A673 (cell line): ENCODE data around the gene FLYWCH1. TPM values are rescaled to one million over a fixed set of nuclear protein-coding genes. Genes with fewer than 3 reads are reported as not detected.

Source experiments
- BruUV-seq: library from RNA; stranded (reverse); fragments of 400-500 nt; replicated peaks from 2 replicates; lab custom pipeline; 2021; lab: Mats Ljungman, UMichigan
- CTCF ChIA-PET: fragments of 300-600 bp; sonication (Branson Sonifier 250); formaldehyde crosslinking; loops from one replicate; lab custom pipeline; 2022; ENCODE audit warnings: antibody characterized with exemption; lab: Charles Lee
- POLR2A ChIA-PET: fragments of 300-600 bp; sonication (Branson Sonifier 250); formaldehyde crosslinking; loops from one replicate; lab custom pipeline; 2022; ENCODE audit warnings: antibody characterized with exemption; ENCODE audit not compliant: low non-redundant PET; lab: Charles Lee
- DNase-seq: peaks from one replicate; pipeline ENCODE4 v3.0.0-alpha.2; 2015; ENCODE audit warnings: low spot score
- H3K27ac ChIP-seq: fragments of 200-600 bp; sonication (generic); 2 replicates; pipeline ENCODE4 v1.5.1; 2016; ENCODE audit warnings: mixed run types, low read depth, mild to moderate bottlenecking, mixed read lengths, antibody characterized with exemption, low read length; ENCODE audit not compliant: poor library complexity, severe bottlenecking
- H3K27me3 ChIP-seq: fragments of 200-600 bp; sonication (generic); replicated peaks from 2 replicates; pipeline ENCODE4 v1.6.1; 2017; ENCODE audit warnings: mixed run types, low read depth, mild to moderate bottlenecking, mixed read lengths, antibody characterized with exemption, low read length; ENCODE audit not compliant: insufficient read depth, poor library complexity
- H3K36me3 ChIP-seq: fragments of 200-600 bp; sonication (generic); 2 replicates; pipeline ENCODE4 v1.6.1; 2016; ENCODE audit warnings: mixed run types, mild to moderate bottlenecking, mixed read lengths, antibody characterized with exemption, low read length; ENCODE audit not compliant: insufficient read depth, poor library complexity, severe bottlenecking
- H3K4me1 ChIP-seq: fragments of 200-600 bp; sonication (generic); 2 replicates; pipeline ENCODE4 v1.6.1; 2017; ENCODE audit warnings: mixed run types, mild to moderate bottlenecking, mixed read lengths, antibody characterized with exemption, low read length; ENCODE audit not compliant: insufficient read depth, poor library complexity, severe bottlenecking
- H3K4me3 ChIP-seq: fragments of 200-600 bp; sonication (generic); 2 replicates; pipeline ENCODE4 v1.5.1; 2016; ENCODE audit warnings: low read depth, mixed run types, mild to moderate bottlenecking, mixed read lengths, low read length; ENCODE audit not compliant: poor library complexity, severe bottlenecking
- H3K9me3 ChIP-seq: fragments of 200-600 bp; sonication (generic); 2 replicates; pipeline ENCODE4 v1.6.1; 2016; ENCODE audit warnings: mixed run types, low read depth, mild to moderate bottlenecking, mixed read lengths, antibody characterized with exemption, low read length; ENCODE audit not compliant: poor library complexity, severe bottlenecking
- EZH2 ChIP-seq: fragments of 200-600 bp; sonication (generic); IDR thresholded peaks from 2 replicates; pipeline ENCODE4 v1.6.1; 2017; ENCODE audit warnings: borderline replicate concordance, low read depth, mild to moderate bottlenecking, mixed read lengths, antibody characterized with exemption, low read length; ENCODE audit not compliant: poor library complexity, severe bottlenecking
- intact Hi-C: fragments of 100-400 bp; cut with micrococcal nuclease; formaldehyde crosslinking; loops from one replicate; pipeline ENCODE4 v1.10.0; 2022; ENCODE audit not compliant: unreplicated experiment
- total RNA-seq: library from RNA; stranded (reverse); gene quantifications from 2 replicates; pipeline ENCODE4 v1.2.3, GENCODE V29; 2021
- TF ChIP-seq, protein P1 (sequence below): fragments of 300-800, 200-600 bp; sonication (generic); conservative IDR thresholded peaks from 2 replicates; pipeline ENCODE4 v1.5.1; 2017; ENCODE audit warnings: low read depth, mild to moderate bottlenecking, antibody characterized with exemption, low read length, moderate library complexity, mixed read lengths

Gene FLYWCH1
- total RNA-seq, 1 experiment from 2014 or later: 46.8 TPM

DNA sequence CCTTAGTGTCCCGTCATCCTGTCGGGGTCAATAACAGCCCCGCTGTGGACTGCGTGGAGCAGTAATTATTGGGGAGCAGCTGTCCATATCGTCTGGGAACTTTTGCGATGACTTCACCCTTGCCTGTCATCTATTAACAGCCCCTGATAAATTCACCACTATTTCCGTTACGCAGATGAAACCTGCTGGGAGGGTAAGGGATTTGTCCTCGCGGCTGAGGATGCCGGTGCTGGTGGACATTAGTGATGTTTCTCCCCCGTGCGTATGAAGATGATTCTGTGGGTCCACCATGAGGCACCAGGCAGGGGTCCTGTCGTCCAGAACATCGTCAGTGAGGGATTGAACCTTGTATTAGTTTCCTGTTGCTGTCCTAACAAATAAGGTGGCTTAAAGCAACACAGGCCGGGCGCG, 27.7 kb upstream of the FLYWCH1 start:
- H3K9me3 ChIP-seq: no peaks in the 10 kb centered on the region
- BruUV-seq: TSS peak; percentile 29
- DNase-seq: no peak
- intact Hi-C loops: no loop called here
- H3K27ac ChIP-seq: peak overlapping the region; percentile 91
- peak overlapping the region; percentile 77 for H3K4me3 ChIP-seq
- H3K4me1 ChIP-seq: peaks cover 6% of the 10 kb centered on the region
- TF ChIP-seq, protein P1, sequence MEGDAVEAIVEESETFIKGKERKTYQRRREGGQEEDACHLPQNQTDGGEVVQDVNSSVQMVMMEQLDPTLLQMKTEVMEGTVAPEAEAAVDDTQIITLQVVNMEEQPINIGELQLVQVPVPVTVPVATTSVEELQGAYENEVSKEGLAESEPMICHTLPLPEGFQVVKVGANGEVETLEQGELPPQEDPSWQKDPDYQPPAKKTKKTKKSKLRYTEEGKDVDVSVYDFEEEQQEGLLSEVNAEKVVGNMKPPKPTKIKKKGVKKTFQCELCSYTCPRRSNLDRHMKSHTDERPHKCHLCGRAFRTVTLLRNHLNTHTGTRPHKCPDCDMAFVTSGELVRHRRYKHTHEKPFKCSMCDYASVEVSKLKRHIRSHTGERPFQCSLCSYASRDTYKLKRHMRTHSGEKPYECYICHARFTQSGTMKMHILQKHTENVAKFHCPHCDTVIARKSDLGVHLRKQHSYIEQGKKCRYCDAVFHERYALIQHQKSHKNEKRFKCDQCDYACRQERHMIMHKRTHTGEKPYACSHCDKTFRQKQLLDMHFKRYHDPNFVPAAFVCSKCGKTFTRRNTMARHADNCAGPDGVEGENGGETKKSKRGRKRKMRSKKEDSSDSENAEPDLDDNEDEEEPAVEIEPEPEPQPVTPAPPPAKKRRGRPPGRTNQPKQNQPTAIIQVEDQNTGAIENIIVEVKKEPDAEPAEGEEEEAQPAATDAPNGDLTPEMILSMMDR: no peak
- no peak for TF ChIP-seq EZH2
- no peaks in the 10 kb centered on the region for H3K36me3 ChIP-seq
- CTCF ChIA-PET: interaction anchor here (0.6 kb wide), 1 partner anchor 45 kb away, joined by 3 read pairs; no protein-coding TSS in a partner anchor
- H3K27me3 ChIP-seq: no peaks in the 10 kb centered on the region
- POLR2A ChIA-PET: no interaction called here

DNA sequence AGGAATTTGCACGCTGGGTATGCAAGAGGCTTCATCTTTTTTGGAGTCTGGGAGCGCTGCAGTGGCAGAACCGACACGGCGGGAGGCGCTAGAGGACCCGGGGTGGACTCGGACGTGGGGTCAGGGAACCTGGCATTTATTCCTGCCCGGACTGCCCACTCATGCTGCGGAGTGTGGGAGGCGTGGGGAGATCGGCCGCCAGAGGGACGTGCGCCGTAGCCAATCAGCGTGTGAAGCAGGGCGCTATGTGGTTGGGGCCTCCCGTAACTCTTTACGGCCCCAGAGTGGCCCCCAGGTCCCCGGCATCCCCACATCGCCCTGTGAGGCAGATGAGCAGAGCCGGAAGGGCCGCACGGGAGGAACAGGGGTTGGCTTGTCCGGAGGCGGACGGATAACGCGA, 17.5 kb upstream of the FLYWCH1 start:
- H3K27me3 ChIP-seq: no peaks in the 10 kb centered on the region
- no peaks in the 10 kb centered on the region for H3K4me1 ChIP-seq
- TF ChIP-seq, protein P1: no peak
- no peak for TF ChIP-seq EZH2
- DNase-seq: no peak
- CTCF ChIA-PET: no interaction called here
- intact Hi-C loops: no loop called here
- no peaks in the 10 kb centered on the region for H3K9me3 ChIP-seq
- BruUV-seq: no TSS peak
- H3K36me3 ChIP-seq: no peaks in the 10 kb centered on the region
- no peak overlapping the region for H3K4me3 ChIP-seq
- no peak overlapping the region for H3K27ac ChIP-seq
- POLR2A ChIA-PET: no interaction called here

DNA sequence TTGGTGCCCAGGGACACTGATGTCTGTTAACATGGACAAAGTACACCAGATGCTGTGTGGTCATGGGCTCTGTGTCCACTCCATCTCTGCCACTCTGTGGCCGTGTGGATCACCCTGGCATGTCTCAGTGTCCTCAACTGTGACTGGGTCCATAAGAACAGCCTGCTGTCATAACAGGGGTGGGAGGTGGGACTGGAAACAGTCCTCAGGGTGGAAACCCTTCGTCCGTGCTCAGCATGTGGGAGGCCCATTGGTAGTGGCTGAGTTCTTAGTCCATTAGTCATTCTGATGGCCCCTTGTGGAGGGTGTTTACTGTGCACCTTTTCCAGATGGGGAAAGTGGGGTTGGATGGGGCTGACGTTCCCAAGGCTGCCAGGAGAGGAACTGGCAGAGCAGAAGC, 15.9 kb upstream of the FLYWCH1 start:
- POLR2A ChIA-PET: no interaction called here
- CTCF ChIA-PET: no interaction called here
- Histone ChIP-seq H3K27ac (no peak overlapping the region), H3K27me3 (no peaks in the 10 kb centered on the region), H3K4me3 (no peak overlapping the region), H3K9me3 (no peaks in the 10 kb centered on the region), H3K36me3 (no peaks in the 10 kb centered on the region), H3K4me1 (no peaks in the 10 kb centered on the region)
- intact Hi-C loops: no loop called here
- DNase-seq: no peak
- no TSS peak for BruUV-seq
- TF ChIP-seq EZH2: no peak
- TF ChIP-seq, protein P1: no peak
